Pancreas (tissue), 10 donors: Measurements from ENCODE around the gene DDB1. TPM values are rescaled to one million over a fixed set of nuclear protein-coding genes. Genes with fewer than 3 reads are reported as not detected.

Source experiments
- ATAC-seq, 4 donors: fragments of 200-7000 bp; cut with Tn5 transposase; one replicate each; pipeline versions ENCODE4 v1.8.0 to v1.9.1; 2020; ENCODE audit warnings: mild to moderate bottlenecking in 4 of 4, moderate library complexity in 4 of 4
- DNase-seq, 6 donors: peaks; one replicate each; pipeline ENCODE4 v3.0.0-alpha.2; 2020
- FAIRE-seq: peaks from 2 replicates; lab custom pipeline; 2012; peaks lifted over from hg19 to GRCh38; lab: Jason Lieb, UNC
- H3K27ac ChIP-seq, 4 donors: fragments of 200-600 bp; sonication (generic); 1 replicate in 3 of 4; 2 replicates in 1 of 4; pipeline versions ENCODE4 v1.5.0 to v1.8.0; 2020
- H3K27me3 ChIP-seq, 4 donors: fragments of 200-600 bp; one replicate each; pipeline ENCODE4 v1.8.0; 2021
- H3K36me3 ChIP-seq, 3 donors: fragments of 200-600 bp; sonication (generic) in 1 of 3; one replicate each; pipeline versions ENCODE4 v1.5.0 to v1.8.0; 2020 to 2021
- H3K4me1 ChIP-seq, 3 donors: fragments of 200-600 bp; one replicate each; pipeline ENCODE4 v1.8.0; 2021
- H3K4me3 ChIP-seq, 4 donors: fragments of 200-600 bp; sonication (generic) in 2 of 4; one replicate each; pipeline versions ENCODE4 v1.5.0 to v1.8.0; 2020 to 2021
- H3K9me3 ChIP-seq, 4 donors: fragments of 200-600 bp; one replicate each; pipeline ENCODE4 v1.8.0; 2021
- CTCF ChIP-seq, 4 donors: fragments of 200-600 bp; sonication (generic) in 3 of 4; IDR thresholded peaks; one replicate each; pipeline versions ENCODE4 v1.5.0 to v1.8.0; 2021; ENCODE audit warnings: antibody characterized with exemption in 4 of 4
- WGBS, 2 donors: extraction: QIAGEN DNeasy Blood & Tissue Kit; methylation state at CpG; one replicate each; pipeline ENCODE4 v1.1.7; 2013; 5-methylcytosine and 5-hydroxymethylcytosine counted together
- intact Hi-C, 3 donors: fragments of 100-400 bp; cut with DNase I; formaldehyde crosslinking; loops; one replicate each; pipeline versions ENCODE4 v1.11.1 to v1.14.2; 2022
- polyA plus RNA-seq, 2 donors: library from polyadenylated mRNA; stranded (reverse); fragments of 200-250 nt; gene quantifications; one replicate each; pipeline ENCODE4 v1.2.3, GENCODE V29; 2013
- total RNA-seq, 6 donors: library from RNA; stranded (reverse); fragmentation: NEBNext Ultra II Directional in 4 of 6; extraction: Animal tissue kit (Norgen Biotek cat#: 25700) in 4 of 6; gene quantifications; one replicate each; pipeline versions ENCODE4 v1.2.1 to v1.2.4, GENCODE V29; 2021 to 2023
- donor health status: healthy with polysubstance abuse.
- donor health status: DM: no; HTN: no; CAD: no; lungs with moderate emphysema.
- donor health status: DM: no; HTN: no; CAD: no.
- donor health status: control.
- donor health status: control.
- donor health status: Bipolar disorder and iron deficiency.
- donor health status: DM: yes; HTN: yes; CAD: no.
- donor health status: DM: no; HTN: no; CAD: no.
- donor health status: DM: no; HTN: no; CAD: no.
- donor health status: DM: yes; HTN: yes; CAD: no.

Gene DDB1
- total RNA-seq (10 to 100 TPM; 62.8 to 84.4 (median 74.5) TPM), polyA plus RNA-seq (10 to 100 TPM; 50.9 to 83.8 TPM)

DNA sequence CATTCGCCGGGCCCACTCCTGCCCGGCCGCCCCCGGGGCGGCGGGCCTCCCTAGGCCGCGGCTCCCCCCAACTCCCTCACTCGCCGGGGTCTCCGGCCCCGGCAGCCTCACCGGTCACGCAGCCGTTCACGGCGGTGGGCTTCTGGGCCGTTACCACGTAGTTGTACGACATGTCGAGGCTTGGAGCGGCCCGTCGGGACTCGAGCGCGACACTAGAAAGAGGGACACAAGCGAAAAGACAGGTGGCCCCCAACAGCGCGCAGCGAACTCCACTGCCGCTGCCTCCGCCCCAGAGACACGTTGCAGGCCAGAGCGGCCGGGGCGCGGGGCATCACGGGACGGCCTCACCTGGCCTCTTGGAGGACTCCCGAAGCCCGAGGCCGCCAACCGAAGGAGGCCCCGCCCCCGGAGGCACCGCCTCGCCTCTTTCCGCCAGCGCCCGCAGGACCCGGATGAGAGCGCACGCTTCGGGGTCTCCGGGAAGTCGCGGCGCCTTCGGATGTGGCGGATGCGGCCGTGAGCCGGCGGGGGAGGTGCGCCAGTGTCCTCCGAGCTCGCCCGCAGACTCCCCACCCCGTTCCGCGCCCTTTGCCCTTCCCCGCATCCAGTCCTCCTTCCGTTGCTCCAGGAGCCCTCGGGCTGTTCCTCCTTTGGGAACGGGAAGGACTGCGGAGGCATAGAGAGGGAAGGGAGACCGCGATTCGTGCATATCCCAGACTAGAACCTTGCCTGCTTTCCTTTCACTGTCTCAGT is at the start of gene DDB1, which contains the start of gene TKFC:
TSS of gene DDB1 (minus strand) at position 309 of the 753 bp plus-strand sequence. CDS start at position 172, 137 bp downstream.
TSS of gene TKFC (plus strand) at position 432 of the 753 bp plus-strand sequence. CDS start 1,501 bp downstream, outside the sequence.
- peak within 1 kb of the TSS; percentile 76 to 89 (median 85) for H3K27ac ChIP-seq
- peak within 1 kb of the TSS; percentile 66 to 98 (median 83) for H3K4me3 ChIP-seq
- H3K36me3 ChIP-seq: peaks cover 0 to 8% (median 4%) of the 10 kb centered on the region in 3 donors
- FAIRE-seq: no peak
- H3K4me1 ChIP-seq: peaks cover 22 to 36% (median 27%) of the 10 kb centered on the region in 3 donors
- peak; percentile 94 to 98 (median 96) for DNase-seq
- ATAC-seq: peak; percentile 94 to 96 (median 94)
- H3K9me3 ChIP-seq: no peaks in the 10 kb centered on the region
- no peak for TF ChIP-seq CTCF (IDR thresholded peaks at IDR 0.05)
- intact Hi-C loops: no loop called here
- 0% methylated on average over 59 to 81 of the region's 81 CpGs for WGBS, 2 donors
- no peaks in the 10 kb centered on the region for H3K27me3 ChIP-seq

DNA sequence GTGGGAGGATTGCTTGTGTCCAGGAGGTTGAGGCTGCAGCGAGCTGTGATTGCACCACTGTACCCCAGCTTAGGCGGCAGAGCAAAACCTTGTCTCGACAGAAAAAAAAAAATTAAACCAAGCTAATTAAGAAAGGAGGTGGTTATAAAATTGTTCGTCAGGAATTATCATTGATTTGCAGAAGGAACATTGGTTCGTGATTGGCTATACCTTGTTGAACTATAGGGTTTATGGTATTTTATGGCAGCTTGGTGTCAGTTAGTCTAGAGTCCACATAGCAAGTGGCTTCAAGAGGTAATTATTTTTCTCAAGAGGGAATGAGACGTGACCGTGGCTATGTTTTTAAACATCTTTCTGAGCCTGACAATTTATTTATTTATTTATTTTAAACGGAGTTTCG is 48.0 kb upstream of the DDB1 start:
- H3K4me1 ChIP-seq: no peaks in the 10 kb centered on the region
- ATAC-seq (no peak), DNase-seq (no peak), FAIRE-seq (no peak)
- no peaks in the 10 kb centered on the region for H3K36me3 ChIP-seq
- no peaks in the 10 kb centered on the region for H3K27me3 ChIP-seq
- 88 to 93% methylated on average over 9 of the region's 9 CpGs for WGBS, 2 donors
- TF ChIP-seq CTCF (IDR thresholded peaks at IDR 0.05): no peak
- no peaks in the 10 kb centered on the region for H3K9me3 ChIP-seq
- H3K27ac ChIP-seq: no peak overlapping the region
- intact Hi-C loops: loop anchor here in 2 of 3 donors (5.0 to 10.0 kb wide), 2 partner anchors 44 to 126 kb away; no protein-coding TSS in a partner anchor
- no peak overlapping the region for H3K4me3 ChIP-seq

GRCh38 chr11:61378713-61379313 is 45.9 kb upstream of the DDB1 start:
- ATAC-seq: peak in 3 of 4 donors; percentile 24 to 76 (median 62)
- no peak for FAIRE-seq
- WGBS, 2 donors: 83 to 91% methylated on average over 5 of the region's 5 CpGs
- Histone ChIP-seq H3K4me1 (no peaks in the 10 kb centered on the region), H3K4me3 (no peak overlapping the region), H3K9me3 (no peaks in the 10 kb centered on the region), H3K36me3 (no peaks in the 10 kb centered on the region), H3K27me3 (no peaks in the 10 kb centered on the region), H3K27ac (no peak overlapping the region)
- no peak for DNase-seq
- no peak for TF ChIP-seq CTCF (IDR thresholded peaks at IDR 0.05)
- intact Hi-C loops: no loop called here

- Histone ChIP-seq H3K4me3 (no peak overlapping the region), H3K36me3 (no peaks in the 10 kb centered on the region), H3K27me3 (no peaks in the 10 kb centered on the region), H3K9me3 (no peaks in the 10 kb centered on the region), H3K4me1 (no peaks in the 10 kb centered on the region), H3K27ac (no peak overlapping the region)
- FAIRE-seq (no peak), ATAC-seq (no peak), DNase-seq (no peak)
- TF ChIP-seq CTCF (IDR thresholded peaks at IDR 0.05): no peak
- WGBS, 2 donors: 84 to 92% methylated on average over 6 of the region's 6 CpGs
- intact Hi-C loops: no loop called here
Observed at GRCh38 chr11:61377461-61378160, 44.7 kb upstream of the DDB1 start.
